ENCODE data around the gene CDKN2C.

The CDKN2C gene

DNA sequence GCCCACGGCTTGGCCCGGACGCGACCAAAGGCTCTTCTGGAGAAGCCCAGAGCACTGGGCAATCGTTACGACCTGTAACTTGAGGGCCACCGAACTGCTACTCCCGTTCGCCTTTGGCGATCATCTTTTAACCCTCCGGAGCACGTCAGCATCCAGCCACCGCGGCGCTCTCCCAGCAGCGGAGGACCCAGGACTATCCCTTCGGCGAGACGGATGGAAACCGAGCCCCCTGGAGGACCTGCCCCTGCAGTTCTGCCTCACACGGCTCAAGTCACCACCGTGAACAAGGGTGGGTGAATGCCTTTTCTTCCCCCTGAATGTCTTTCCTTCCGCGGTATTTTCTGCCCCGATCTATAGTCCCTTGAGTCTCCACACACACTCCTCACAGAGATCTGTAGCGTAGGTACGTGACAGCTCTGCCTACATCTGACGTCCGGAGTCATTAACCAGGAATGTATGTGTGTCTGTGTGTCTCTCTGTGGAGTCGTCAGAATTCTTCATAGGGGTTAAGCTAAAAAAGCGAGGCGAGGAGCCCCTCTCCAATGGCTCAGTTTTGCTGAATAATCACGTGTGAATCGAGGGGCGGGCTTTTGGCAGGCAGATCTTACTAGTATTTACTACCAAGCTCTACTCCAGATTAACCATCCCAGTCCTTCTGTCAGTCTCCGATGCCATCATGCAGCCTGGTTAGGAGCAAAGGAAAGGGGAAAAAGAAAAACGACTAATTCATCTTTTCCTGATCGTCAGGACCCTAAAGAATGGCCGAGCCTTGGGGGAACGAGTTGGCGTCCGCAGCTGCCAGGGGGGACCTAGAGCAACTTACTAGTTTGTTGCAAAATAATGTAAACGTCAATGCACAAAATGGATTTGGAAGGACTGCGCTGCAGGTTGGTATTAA lies at the start of gene CDKN2C:
Gene CDKN2C, plus strand, starts transcription at position 635 of the 898 bp plus-strand sequence. Its CDS starts 124 bp downstream, at position 759.
- H3K4me3 ChIP-seq (ENCODE audit: low read depth, low read length): peak within 1 kb of the TSS; percentile 91
- peak; percentile 33 for DNase-seq (ENCODE audit: low read depth)
- TF ChIP-seq, protein P1, sequence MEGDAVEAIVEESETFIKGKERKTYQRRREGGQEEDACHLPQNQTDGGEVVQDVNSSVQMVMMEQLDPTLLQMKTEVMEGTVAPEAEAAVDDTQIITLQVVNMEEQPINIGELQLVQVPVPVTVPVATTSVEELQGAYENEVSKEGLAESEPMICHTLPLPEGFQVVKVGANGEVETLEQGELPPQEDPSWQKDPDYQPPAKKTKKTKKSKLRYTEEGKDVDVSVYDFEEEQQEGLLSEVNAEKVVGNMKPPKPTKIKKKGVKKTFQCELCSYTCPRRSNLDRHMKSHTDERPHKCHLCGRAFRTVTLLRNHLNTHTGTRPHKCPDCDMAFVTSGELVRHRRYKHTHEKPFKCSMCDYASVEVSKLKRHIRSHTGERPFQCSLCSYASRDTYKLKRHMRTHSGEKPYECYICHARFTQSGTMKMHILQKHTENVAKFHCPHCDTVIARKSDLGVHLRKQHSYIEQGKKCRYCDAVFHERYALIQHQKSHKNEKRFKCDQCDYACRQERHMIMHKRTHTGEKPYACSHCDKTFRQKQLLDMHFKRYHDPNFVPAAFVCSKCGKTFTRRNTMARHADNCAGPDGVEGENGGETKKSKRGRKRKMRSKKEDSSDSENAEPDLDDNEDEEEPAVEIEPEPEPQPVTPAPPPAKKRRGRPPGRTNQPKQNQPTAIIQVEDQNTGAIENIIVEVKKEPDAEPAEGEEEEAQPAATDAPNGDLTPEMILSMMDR (IDR thresholded peaks at IDR 0.05; ENCODE audit: control insufficient read depth, extremely low read depth, insufficient read depth): no peak

DNA sequence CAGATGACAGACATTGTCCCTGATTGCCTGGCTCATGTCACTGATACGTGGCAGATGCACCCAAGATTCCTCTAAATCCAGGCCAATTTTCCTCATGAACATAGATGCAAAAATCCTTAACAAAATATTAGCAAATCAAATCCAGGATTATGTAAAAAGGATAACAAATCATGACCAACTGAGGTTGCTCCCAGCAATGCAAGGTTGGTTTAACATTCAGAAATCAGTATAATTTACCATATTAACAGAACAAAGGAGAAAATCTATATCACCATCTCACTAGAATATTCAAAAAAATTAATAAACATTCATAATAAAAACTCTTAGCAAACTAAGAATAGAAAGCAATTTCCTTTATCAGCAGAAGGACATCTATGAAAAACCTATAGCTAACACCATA lies 49.6 kb upstream of the CDKN2C start:
- H3K4me3 ChIP-seq (ENCODE audit: low read depth, low read length): no peak overlapping the region
- TF ChIP-seq, protein P1 (IDR thresholded peaks at IDR 0.05; ENCODE audit: control insufficient read depth, extremely low read depth, insufficient read depth): no peak
- DNase-seq (ENCODE audit: low read depth): no peak

GRCh38 chr1:50921029-50921428 lies 49.0 kb upstream of the CDKN2C start:
- no peak overlapping the region for H3K4me3 ChIP-seq (ENCODE audit: low read depth, low read length)
- TF ChIP-seq, protein P1 (IDR thresholded peaks at IDR 0.05; ENCODE audit: control insufficient read depth, extremely low read depth, insufficient read depth): no peak
- no peak for DNase-seq (ENCODE audit: low read depth)

GRCh38 chr1:50923564-50923963 lies 46.5 kb upstream of the CDKN2C start:
- no peak for DNase-seq (ENCODE audit: low read depth)
- TF ChIP-seq, protein P1 (IDR thresholded peaks at IDR 0.05; ENCODE audit: control insufficient read depth, extremely low read depth, insufficient read depth): no peak
- no peak overlapping the region for H3K4me3 ChIP-seq (ENCODE audit: low read depth, low read length)

GRCh38 chr1:50929376-50929958 lies 40.6 kb upstream of the CDKN2C start:
- H3K4me3 ChIP-seq (ENCODE audit: low read depth, low read length): no peak overlapping the region
- TF ChIP-seq, protein P1 (IDR thresholded peaks at IDR 0.05; ENCODE audit: control insufficient read depth, extremely low read depth, insufficient read depth): peak; percentile 55
- no peak for DNase-seq (ENCODE audit: low read depth)

GRCh38 chr1:50930193-50930592 lies 39.9 kb upstream of the CDKN2C start:
- no peak overlapping the region for H3K4me3 ChIP-seq (ENCODE audit: low read depth, low read length)
- DNase-seq (ENCODE audit: low read depth): no peak
- TF ChIP-seq, protein P1 (IDR thresholded peaks at IDR 0.05; ENCODE audit: control insufficient read depth, extremely low read depth, insufficient read depth): no peak
